ENCODE measurements around the gene APOF.
"Not testable (repeated sequence)": the region's sequence is repeated elsewhere in the genome, so short reads cannot be mapped to it uniquely, and the experiment has no call there.

The APOF gene

DNA sequence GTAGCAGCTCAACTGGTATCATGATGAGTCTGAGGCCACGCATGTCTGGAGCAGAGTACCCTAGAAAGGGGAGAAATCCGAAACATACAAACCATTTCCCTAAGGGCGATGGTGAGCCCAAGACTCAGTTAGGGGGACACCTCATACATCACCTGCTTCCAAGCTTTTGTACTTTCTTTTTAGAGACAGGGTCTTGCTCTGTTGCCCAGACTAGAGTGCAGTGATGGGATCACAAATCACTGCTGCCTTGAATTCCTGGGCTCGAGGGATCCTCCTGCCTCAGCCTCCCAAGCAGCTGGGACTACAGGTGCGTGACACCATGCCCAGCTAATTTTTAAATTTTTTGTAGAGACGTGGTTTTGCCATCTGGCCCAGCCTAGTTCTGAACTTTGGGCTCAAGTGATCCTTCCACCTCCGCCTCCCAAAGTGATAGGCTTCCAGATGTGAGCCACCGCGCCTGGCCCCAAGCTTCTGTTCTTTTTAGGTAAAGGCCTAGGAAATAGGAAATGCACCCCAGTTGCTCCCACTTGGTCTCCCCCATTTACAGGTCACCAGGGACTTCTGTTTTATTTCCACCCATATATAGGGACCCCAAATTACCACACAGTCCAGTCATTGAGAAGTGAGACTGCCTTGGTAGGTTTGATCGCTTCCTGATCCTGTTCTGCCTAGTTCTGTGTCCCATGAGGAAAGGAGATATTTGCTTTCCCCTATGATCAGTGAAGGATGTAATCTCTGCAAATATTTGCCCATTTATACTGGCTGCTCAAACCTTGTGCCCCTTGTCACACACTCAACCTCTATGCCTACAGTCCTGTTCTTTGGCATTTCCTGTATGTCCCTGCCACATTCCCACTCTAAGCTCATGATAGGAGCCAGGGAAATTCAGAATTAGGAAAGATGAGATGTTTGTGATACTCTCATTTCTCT lies at the start of gene APOF:
TSS of gene APOF (minus strand) at position 728 of the 930 bp plus-strand sequence. CDS start at position 616, 112 bp downstream.
- DNase-seq (ENCODE audit: low spot score) = no peak

DNA sequence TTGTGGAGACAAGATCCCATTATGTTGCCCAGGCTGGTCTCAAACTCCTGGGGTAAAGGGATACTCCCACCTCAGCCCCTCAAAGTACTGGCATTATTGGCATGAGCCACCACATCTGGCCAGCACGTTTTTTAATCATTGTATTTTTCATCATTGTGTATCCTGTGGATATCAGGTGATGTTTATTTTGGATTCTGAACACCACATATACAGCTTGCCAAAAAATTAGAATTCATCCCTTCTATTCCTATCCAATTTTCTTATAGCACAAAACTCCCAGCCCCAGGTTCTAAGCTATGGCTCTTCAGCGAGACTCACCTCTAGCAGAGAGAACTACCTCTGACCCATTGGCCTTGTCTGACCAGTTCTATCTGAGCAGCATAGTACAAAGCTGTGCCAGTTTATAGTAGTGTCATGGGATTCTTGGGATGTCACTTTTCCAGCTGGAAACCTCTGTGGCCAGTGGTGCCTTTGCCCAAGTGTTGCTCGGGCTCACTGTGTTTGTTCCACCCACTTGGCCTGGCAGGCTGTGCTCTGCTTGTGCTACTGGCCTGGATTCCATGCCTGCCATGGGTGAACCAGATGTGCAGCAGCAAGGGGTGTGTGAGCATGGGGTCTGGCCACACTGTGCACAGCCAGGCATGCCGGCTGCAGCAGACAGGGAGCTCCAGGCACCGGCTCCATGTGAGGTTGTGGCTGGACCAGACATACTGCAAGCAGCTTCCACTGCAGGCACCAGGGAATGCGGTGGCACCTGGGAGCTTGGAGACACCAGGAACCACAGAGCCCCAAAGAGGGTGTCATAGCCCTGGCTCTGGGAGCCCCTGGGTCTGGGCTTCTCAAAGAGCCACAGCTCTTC lies 49.4 kb upstream of the APOF start:
- no peak for DNase-seq (ENCODE audit: low spot score)

GRCh38 chr12:56410768-56411167 lies 48.1 kb upstream of the APOF start:
- DNase-seq (ENCODE audit: low spot score) = no peak

DNA sequence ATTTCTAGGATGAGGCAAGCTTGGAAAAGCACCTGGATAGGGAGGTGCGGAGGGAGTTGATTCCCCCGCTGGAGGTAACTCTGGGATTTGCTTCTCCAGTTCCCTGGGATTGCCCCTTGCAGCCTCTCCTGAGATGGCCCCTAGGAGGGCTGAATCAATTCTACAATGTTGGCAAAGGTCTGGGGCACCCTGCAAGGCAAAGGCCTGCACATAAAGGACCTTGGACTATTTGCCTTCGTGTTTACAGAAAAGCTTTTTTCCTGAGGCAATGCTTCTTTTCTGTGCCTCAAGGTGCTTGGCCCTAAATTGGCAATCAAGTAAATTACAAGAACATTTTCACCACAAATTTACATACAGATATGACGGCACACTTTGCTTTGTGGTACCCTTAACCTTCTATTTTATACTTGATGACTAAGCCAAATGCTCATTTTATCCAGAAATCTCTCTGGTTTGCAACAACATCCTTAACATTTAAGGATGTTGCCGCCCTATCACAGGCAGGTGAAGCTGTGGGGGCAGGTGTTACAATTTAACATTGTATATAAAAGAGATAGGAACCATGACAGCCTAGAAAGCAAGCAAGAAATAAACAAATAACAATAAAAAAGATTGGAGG lies 46.3 kb upstream of the APOF start:
- no peak for DNase-seq (ENCODE audit: low spot score)

DNA sequence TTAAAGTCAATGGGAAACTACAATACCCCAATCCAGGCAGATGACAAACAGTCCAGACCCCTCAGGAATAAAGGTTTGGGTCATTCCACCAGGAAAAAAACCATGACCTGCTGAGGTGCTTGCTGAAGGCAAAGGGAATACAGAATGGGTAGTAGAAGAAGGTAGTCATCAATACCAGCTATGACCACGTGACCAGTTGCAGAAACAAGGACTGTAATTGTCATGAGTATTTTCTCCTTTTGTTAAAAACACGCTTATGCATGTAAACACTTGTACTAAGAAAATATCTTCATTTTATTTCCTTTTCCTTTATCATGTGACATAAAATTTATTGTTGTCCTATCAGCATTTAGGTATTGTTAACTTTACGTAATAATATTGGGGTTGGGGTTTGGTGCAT lies 41.6 kb upstream of the APOF start:
- DNase-seq (ENCODE audit: low spot score) = not testable (repeated sequence)

- not testable (repeated sequence) for DNase-seq (ENCODE audit: low spot score)
These were observed 39.0 kb upstream of the APOF start for GRCh38 chr12:56401612-56402011.

GRCh38 chr12:56401125-56401524 lies 38.5 kb upstream of the APOF start:
- DNase-seq (ENCODE audit: low spot score) = not testable (repeated sequence)

- DNase-seq (ENCODE audit: low spot score) = not testable (repeated sequence)
These were observed 36.8 kb upstream of the APOF start for GRCh38 chr12:56399466-56399865.

DNA sequence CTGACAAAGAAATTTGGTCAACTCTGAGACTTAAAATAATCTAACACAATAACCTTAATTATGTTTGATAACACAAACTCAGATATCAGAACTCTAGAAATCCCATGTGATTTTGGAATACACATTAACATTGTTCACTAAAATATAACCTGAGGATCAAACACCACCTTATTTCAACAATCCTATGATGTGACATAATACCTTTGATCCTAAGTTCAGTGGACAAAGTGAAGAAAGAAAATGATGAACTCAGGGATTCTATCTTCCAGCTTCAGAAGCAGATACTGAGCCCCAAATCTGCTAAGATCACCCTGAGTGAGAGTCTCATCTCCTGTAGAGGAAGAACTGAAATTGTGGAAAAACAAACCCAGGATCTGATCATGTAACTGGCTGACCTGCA lies 35.7 kb upstream of the APOF start:
- DNase-seq (ENCODE audit: low spot score) = no peak

- DNase-seq (ENCODE audit: low spot score) = no peak
These were observed 29.7 kb upstream of the APOF start for GRCh38 chr12:56392331-56392730.

DNA sequence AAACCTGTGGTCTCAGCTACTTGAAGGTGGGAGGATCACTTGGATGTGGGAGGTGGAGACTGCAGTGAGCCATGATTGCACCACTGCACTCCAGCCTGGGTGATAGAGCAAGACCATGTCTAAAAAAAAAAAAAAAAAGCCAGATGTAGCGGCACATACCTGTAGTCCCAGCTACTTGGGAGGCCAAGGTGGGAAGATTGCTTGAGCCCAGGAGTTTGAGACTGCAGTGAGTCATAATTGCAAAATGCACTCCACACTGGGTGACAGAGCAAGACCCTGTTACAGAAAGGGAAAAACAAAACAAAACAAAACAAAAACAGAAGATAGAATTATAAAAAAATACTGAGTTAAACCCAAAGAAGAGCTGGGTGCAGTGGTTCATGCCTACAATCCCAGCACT lies 29.1 kb upstream of the APOF start:
- no peak for DNase-seq (ENCODE audit: low spot score)

DNA sequence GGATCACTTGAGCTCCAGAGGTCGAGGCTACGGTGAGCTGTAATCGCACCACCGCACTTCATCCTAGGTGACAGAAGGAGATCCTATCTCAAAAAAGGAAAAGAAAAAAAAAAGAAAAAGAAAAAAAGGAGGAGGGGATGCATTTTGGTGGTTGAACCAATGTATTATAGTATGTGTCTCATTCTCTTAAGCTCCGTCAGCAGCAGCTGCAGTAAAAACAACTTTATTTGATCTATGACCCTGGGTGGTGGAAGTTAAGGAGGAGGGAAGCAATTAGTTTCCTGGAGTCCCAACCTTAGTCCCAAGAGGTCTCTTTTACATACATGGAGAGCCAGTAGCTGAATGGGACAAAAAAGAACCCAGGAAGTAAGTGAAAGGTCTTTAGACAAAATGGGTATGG lies 26.8 kb upstream of the APOF start:
- DNase-seq (ENCODE audit: low spot score) = no peak

- DNase-seq (ENCODE audit: low spot score) = no peak
These were observed 24.6 kb upstream of the APOF start for GRCh38 chr12:56387152-56387736.

GRCh38 chr12:56385873-56386272 lies 23.2 kb upstream of the APOF start:
- DNase-seq (ENCODE audit: low spot score) = no peak

GRCh38 chr12:56382611-56383010 lies 20.0 kb upstream of the APOF start:
- no peak for DNase-seq (ENCODE audit: low spot score)

- DNase-seq (ENCODE audit: low spot score) = no peak
These were observed 15.3 kb upstream of the APOF start for GRCh38 chr12:56377989-56378316.

GRCh38 chr12:56377310-56377988 lies 14.8 kb upstream of the APOF start:
- DNase-seq (ENCODE audit: low spot score) = no peak

DNA sequence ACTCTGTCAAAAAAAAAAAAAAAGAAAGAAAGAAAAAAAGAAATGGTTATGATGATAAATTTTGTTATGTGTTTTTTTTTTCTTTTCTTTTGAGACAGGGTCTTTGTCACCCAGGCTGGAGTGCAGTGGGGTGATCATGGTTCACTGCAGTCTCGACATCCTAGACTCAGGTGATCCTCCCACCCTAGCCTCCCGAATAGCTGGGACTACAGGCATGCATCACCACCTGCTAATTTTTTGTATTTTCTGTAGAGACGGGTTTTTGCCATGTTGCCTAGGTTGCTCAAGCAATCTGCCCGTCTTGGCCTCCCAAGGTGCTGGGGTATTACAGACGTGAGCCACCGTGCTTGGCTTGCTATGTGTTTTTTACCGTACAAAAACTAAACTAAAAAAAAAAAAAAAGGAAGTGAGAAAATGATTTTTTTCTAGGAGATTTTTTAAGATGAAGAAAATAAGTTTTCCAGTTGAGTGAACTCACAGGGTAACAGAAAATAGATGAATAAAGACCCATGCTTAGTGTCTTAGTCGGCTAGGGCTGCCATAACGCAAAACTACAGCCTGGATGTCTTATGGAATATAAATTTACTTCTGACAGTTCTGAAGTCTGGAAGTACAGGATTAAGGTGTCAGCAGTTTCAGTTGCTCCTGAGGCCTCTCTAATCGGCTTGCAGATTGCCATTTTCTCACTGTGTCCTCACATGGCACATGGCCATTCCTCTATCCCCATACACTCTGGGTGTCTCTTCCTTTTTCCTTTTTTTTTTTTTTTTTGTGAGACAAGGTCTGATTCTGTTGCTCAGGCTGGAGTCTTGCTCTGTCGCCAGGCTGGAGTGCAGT lies 13.2 kb upstream of the APOF start:
- no peak for DNase-seq (ENCODE audit: low spot score)

GRCh38 chr12:56374726-56375597 lies 12.3 kb upstream of the APOF start:
- no peak for DNase-seq (ENCODE audit: low spot score)

DNA sequence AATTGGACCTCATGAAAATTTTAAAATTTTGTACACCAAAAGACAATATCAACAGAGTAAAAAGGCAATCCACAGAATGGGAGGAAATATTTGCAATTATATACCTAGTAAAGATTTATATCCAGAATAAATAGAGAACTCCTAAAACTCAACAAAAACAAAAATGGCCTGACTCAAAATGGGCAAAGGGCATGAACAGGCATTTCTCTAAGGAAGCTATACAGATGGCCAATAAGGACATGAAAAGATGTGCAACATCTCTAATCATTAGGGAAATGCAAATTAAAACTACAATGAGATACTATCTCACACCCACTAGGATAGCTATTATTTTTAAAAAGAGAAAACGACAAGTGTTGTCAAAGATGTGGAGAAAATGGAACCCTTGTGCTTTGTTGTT lies 10.9 kb upstream of the APOF start:
- DNase-seq (ENCODE audit: low spot score) = no peak
